GM21381 (cell line): ENCODE results near the gene DHCR7.
"Not testable (repeated sequence)": the region's sequence is repeated elsewhere in the genome, so short reads cannot be mapped to it uniquely, and the experiment has no call there.

Source experiments
- ATAC-seq: cut with Tn5 transposase; IDR thresholded peaks from one replicate; pipeline ENCODE4 v1.9.1; 2021; ENCODE audit warnings: mild to moderate bottlenecking, moderate library complexity; ENCODE audit not compliant: unreplicated experiment

Gene DHCR7

DNA sequence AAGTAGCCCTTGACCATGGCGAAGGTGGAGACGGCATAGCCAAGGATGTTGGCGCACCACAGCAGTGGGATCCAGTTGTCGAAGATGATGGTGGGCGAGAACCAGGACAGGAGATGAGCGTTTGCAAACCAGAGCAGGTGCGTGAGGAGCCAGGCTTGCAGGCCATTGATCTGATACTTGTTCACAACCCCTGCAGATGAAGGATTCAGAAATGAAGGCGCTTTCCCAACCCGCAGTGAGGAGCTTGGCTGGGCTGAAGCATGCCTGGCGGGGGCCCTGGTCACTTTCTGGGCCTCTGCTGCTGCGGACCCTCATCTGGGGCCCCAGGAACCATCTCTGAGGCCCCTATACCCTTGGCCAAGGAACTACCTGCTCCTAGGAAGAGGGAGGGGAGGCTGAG is 6.9 kb downstream of the DHCR7 start:
- ATAC-seq: no peak

DNA sequence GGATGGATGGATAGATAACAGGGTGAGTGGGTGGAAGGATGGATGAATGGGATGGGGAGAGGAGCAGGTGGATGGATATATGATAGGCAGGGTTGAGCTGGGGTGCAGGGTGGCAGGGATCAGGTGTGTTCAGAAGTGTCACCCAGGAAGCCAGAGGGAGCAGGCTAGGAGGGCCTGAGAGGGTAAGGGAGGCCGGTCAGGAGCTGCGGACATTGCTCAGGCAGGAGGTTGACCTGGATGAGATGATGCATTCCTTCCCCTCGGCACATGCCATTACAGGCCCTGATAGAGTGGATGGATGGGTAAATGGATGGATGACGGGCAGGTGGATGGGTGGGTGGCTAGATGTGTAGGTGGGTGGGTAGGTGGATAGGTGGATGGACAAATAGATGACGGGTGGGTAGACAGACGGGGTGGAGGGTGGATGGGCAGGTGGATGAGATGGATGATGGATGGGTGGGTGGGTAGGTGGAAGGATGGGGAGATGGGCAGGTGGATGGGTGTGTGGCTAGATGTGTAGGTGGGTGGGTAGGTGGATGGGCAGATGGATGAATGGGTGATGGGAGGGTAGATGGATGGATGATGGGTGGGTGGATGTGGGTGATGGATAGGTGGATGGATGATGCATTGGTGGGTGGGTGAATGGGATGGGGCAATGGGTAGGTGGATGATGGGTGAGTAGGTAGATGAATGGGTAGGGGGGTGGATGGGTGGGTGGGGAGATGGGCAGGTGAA is 8.0 kb downstream of the DHCR7 start:
- ATAC-seq: no peak

- ATAC-seq: no peak
Observed at GRCh38 chr11:71438650-71439049, 9.5 kb downstream of the DHCR7 start.

DNA sequence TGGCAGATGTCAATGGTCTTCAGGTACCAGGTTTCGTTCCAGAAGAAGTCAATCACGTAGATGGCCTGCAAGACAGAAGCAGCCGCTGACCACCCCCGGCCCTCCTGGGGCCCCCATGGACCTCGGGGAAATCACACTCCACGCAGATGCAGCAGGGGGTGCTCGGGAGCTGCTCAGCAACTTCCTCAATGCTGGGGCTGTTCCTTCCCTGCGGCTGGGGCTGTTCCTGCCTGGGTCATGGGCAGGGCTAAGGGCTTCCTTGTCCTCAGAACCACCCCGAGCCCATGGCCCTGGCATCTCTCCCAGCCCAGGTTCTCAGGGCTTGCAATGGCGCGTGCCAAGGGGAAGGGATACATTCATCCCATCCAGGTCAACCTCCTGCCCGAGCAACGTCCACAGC is 10.3 kb downstream of the DHCR7 start:
- no peak for ATAC-seq

- no peak for ATAC-seq
Observed at GRCh38 chr11:71437399-71437798, 10.8 kb downstream of the DHCR7 start.

- no peak for ATAC-seq
Observed at GRCh38 chr11:71436861-71437260, 11.3 kb downstream of the DHCR7 start.

- no peak for ATAC-seq
Observed at GRCh38 chr11:71435278-71435951, 12.8 kb downstream of the DHCR7 start.

GRCh38 chr11:71434576-71435130 is 13.5 kb downstream of the DHCR7 start:
- ATAC-seq: no peak

DNA sequence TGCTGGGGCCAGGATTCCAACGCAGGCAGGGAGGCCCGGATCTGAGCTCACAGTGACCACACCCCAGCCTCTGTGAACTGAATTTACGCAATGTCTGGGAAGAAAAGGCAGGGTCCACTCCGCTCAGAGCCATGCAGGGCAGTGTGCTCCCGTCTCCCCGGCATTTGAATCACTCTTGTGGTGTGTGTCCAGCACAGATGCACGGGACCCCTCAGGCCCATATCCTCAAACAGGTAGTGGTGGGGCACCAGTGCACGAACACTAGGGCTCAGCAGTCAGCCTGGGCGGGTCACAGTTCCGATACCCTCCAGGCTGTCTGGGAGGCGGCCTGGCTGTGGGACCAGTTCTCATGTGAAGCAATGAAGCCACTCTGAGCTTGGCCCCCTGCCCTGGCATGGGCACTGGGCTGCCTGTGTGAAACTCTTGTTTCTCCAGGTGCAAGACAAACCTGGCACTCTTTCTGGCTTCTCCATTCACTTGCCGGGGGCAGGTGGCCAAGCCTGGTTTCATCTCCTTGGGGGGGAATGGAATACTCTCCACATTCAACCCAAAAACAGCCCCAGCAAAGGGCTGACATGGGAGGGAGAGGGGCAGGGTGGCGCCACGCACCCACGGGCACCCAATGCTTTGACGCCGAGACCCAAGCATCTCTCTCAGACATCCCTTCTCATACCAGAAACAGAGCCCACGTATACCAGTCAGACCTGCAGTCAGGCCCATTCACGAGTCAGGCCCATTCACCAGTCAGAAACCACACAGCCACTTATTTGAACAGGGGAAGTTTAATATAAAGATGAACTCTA is 14.3 kb downstream of the DHCR7 start:
- no peak for ATAC-seq

GRCh38 chr11:71432761-71433647 is 15.2 kb downstream of the DHCR7 start:
- ATAC-seq: no peak

DNA sequence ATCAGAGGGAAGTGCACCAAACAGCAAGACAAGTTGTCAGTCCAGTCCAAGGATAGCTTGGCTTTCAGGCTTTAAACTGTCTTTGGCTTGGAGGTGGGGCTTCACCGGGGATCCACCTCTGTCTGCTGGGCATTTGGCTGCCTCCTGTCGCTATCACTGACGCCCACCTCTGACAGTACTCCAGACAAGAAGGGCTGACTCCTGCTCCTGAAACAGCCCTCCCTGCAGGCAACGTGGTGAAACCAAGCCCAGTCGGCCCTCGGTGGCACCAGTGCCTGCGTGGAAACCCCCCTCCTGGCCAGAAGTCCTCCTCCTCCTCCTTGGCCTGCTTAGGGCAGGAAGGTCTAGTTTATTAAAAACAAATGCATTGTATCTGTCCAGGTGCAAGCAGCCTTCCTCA is 16.9 kb downstream of the DHCR7 start:
- no peak for ATAC-seq

- ATAC-seq: no peak
Observed at GRCh38 chr11:71430166-71430565, 18.0 kb downstream of the DHCR7 start.

DNA sequence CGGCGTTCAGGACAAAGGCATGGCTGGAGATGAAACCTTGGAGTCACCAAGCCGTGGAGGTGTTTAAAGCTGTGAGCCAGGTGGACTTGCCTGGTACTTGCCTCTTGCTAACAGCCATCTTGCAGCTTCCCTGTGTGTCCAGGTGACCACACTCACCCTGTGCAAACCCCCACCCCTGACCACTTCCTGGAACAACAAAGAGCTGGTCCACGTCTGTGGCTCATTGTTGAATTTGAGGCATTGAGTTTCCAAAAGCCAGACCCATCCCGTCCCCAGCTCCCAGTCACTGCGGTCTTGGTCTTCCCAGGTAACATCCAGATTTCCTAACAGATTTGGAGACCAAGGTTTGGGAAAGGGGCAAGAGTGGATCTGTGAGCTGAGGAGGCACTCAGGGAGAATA is 18.5 kb downstream of the DHCR7 start:
- no peak for ATAC-seq

DNA sequence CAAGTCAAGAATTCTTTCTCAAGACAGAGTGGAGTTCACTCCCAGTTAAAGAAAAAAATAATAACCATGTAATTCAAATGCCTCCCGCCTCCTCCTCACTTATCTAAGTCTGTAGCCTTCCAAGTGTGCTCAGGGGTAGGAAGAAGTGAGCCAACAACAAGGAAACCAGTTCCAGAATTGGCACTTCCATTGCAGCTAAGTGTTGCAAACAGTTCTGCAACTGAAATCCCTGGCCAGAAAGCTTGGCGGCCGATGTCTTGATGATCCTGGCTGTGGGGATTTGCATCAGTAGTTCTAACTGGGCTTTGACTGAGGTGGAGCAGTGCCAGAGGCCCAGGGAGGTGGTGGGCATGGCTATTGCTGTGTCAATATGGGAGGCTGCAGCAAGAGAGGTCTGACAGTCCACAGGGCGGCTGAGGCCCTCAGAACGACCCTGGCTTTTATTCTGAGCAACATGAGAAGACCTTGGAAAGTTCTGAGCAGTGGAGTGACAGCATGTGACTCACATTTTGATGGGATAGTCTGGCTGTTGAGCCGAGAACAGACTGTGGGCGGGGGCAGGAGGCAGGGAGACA is 19.2 kb downstream of the DHCR7 start:
- no peak for ATAC-seq

DNA sequence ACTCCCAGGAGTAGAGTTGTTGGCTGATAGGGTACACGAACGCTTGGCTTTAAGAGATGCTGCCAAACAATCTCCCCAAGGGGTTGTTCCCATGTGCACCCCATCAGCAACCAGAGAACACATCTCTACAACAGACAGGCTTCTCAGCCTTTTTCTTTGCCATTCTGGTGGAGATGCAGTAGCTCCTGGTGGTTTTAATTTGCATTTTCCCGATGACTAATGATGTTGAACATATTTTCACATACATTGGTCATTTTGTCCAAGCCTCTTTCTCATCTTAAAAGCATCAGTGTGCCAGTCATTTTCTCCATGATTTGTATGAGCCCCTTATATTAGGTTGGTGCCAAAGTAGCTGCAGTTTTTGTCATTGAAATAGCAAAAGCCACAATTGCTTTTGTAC is 21.8 kb downstream of the DHCR7 start:
- no peak for ATAC-seq

- no peak for ATAC-seq
Observed at GRCh38 chr11:71425860-71426259, 22.3 kb downstream of the DHCR7 start.

DNA sequence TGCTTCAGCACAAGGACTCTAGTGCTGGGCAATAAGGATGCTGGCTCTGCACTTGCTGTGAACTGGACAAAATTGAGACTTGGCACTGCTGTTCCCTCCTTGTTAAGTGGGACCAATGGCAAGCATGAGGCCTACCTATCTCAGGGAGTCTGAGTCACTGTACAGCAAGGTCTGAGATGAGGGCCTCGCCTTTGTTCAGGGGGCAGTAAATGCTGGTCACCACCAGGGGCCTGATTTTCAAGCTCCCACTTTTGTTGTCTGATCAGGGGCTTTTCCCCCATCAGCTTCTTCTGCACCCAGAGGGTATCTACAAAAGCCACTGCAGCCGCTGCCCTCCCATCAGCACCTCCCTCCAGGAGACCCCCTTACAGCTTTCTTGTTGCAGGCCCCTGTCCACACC is 22.8 kb downstream of the DHCR7 start:
- no peak for ATAC-seq

GRCh38 chr11:71423181-71423790 is 24.9 kb downstream of the DHCR7 start:
- ATAC-seq: no peak

- ATAC-seq: not testable (repeated sequence)
Observed at GRCh38 chr11:71422318-71422717, 25.9 kb downstream of the DHCR7 start.
